ENCODE results near the gene GLP2R.

The GLP2R gene

DNA sequence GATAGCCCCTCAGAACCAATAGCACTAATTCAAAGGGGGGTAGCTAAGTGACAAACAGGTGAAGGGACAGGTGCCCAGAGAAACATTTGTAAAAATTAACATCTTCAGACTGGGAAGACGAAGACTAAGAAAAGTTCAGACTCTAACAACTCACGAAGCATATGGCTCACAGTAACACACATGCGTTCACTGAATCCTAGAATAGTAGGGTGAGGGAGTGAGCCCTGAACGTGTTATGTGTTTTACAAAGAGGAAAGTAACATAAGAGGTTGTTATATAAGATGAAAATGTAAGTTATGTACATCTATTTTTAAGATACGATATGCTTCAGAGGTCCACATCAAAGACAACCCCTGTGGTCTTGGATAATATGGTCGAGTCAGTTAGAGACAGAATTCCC is 19.0 kb upstream of the GLP2R start:
- Histone ChIP-seq H3K4me3 (ENCODE audit: insufficient read depth, low read length, poor library complexity, severe bottlenecking) (no peak overlapping the region), H3K27ac (ENCODE audit: low read depth, low read length) (no peak overlapping the region), H3K36me3 (ENCODE audit: low read length) (no peaks in the 10 kb centered on the region), H3K79me2 (ENCODE audit: insufficient read depth, low read length) (no peaks in the 10 kb centered on the region), H3K9ac (ENCODE audit: low read length) (no peak overlapping the region), H3K4me2 (ENCODE audit: low read depth, low read length, poor library complexity, severe bottlenecking) (no peak overlapping the region), H3K27me3 (ENCODE audit: low read length) (no peaks in the 10 kb centered on the region), H3F3A (ENCODE audit: insufficient read depth) (no peaks in the 10 kb centered on the region), H3K9me3 (ENCODE audit: insufficient read depth, low read length) (no peaks in the 10 kb centered on the region), H3K9me2 (replicated peaks; ENCODE audit: insufficient read depth, low read length) (no peaks in the 10 kb centered on the region), H4K20me1 (ENCODE audit: low read depth, low read length) (no peaks in the 10 kb centered on the region), H2AFZ (ENCODE audit: low read depth, low read length, severe bottlenecking) (no peak overlapping the region)
- TF ChIP-seq, protein P1, sequence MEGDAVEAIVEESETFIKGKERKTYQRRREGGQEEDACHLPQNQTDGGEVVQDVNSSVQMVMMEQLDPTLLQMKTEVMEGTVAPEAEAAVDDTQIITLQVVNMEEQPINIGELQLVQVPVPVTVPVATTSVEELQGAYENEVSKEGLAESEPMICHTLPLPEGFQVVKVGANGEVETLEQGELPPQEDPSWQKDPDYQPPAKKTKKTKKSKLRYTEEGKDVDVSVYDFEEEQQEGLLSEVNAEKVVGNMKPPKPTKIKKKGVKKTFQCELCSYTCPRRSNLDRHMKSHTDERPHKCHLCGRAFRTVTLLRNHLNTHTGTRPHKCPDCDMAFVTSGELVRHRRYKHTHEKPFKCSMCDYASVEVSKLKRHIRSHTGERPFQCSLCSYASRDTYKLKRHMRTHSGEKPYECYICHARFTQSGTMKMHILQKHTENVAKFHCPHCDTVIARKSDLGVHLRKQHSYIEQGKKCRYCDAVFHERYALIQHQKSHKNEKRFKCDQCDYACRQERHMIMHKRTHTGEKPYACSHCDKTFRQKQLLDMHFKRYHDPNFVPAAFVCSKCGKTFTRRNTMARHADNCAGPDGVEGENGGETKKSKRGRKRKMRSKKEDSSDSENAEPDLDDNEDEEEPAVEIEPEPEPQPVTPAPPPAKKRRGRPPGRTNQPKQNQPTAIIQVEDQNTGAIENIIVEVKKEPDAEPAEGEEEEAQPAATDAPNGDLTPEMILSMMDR (IDR thresholded peaks at IDR 0.05; ENCODE audit: insufficient read depth, low read length, poor library complexity, severe bottlenecking), result no peak
- no peak for TF ChIP-seq EZH2phosphoT487 (conservative IDR thresholded peaks at IDR 0.05; ENCODE audit: low read length)

DNA sequence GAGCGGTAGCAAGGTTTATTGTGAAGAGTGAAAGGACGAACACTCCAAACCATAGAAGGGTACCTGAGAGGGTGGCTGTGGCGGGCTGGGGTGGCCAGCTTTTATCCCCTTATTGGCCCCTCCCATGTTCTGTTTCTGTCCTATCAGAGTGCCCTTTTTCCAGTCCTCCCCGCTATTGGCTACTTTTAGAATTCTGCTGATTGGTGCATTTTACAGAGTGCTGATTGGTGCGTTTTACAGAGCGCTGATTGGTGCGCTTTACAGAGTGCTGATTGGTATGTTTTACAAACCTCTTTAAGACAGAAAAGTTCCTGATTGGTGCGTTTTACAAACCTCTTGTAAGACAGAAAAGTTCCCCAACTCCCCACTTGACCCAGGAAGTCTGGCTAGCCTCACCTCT is 16.3 kb upstream of the GLP2R start:
- Histone ChIP-seq H3K4me2 (ENCODE audit: low read depth, low read length, poor library complexity, severe bottlenecking) (no peak overlapping the region), H3K9me3 (ENCODE audit: insufficient read depth, low read length) (no peaks in the 10 kb centered on the region), H3K27me3 (ENCODE audit: low read length) (no peaks in the 10 kb centered on the region), H3K36me3 (ENCODE audit: low read length) (no peaks in the 10 kb centered on the region), H3K9ac (ENCODE audit: low read length) (no peak overlapping the region), H3K79me2 (ENCODE audit: insufficient read depth, low read length) (no peaks in the 10 kb centered on the region), H3K9me2 (replicated peaks; ENCODE audit: insufficient read depth, low read length) (no peaks in the 10 kb centered on the region), H3K4me3 (ENCODE audit: insufficient read depth, low read length, poor library complexity, severe bottlenecking) (no peak overlapping the region), H3F3A (ENCODE audit: insufficient read depth) (no peaks in the 10 kb centered on the region), H3K27ac (ENCODE audit: low read depth, low read length) (no peak overlapping the region), H4K20me1 (ENCODE audit: low read depth, low read length) (no peaks in the 10 kb centered on the region), H2AFZ (ENCODE audit: low read depth, low read length, severe bottlenecking) (no peak overlapping the region)
- no peak for TF ChIP-seq EZH2phosphoT487 (conservative IDR thresholded peaks at IDR 0.05; ENCODE audit: low read length)
- TF ChIP-seq, protein P1 (IDR thresholded peaks at IDR 0.05; ENCODE audit: insufficient read depth, low read length, poor library complexity, severe bottlenecking), result no peak

DNA sequence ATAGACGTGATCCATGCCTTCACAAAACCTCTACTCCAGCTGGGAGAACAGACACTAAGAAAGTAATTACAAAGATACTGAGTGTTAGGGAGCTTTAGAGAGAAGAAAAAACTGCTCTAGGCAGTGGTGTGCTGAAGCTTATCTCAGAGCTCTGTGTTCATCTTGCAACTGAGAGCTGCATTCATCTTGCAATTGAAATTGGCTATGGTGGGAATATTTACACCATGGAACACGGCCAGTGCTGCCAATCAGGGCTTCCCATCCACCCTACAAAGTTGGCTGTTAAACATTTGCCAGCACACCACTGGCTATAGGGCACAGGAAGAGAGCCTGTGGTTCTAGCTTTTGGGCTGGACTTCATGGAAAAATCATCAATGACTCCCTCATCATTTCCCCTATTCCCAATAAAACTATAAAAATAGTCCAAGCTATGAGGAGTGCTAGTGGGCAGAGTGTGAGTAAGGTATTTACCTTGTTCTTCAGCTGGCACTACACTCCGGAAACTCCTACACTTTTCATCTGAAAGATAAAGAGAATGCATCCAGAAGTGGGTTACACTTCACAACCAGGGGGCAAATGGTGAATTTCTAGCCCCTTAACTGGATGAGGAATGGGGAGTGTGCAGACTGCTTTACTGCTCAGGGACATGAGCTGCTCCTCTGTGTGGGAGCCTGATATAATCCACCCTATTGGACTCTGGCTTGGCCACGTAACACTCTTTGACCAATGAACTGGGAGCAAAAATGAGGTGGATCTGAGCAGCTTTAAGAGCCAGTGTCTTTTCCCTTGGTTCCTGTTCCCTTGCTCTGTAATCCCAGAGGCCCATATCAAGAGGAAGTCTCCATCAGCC is 15.4 kb upstream of the GLP2R start:
- no peak overlapping the region for H3K9ac ChIP-seq (ENCODE audit: low read length)
- no peak overlapping the region for H3K4me2 ChIP-seq (ENCODE audit: low read depth, low read length, poor library complexity, severe bottlenecking)
- H3K4me3 ChIP-seq (ENCODE audit: insufficient read depth, low read length, poor library complexity, severe bottlenecking), result no peak overlapping the region
- H4K20me1 ChIP-seq (ENCODE audit: low read depth, low read length), result no peaks in the 10 kb centered on the region
- H3K9me3 ChIP-seq (ENCODE audit: insufficient read depth, low read length), result no peaks in the 10 kb centered on the region
- no peaks in the 10 kb centered on the region for H3K36me3 ChIP-seq (ENCODE audit: low read length)
- no peaks in the 10 kb centered on the region for H3K9me2 ChIP-seq (replicated peaks; ENCODE audit: insufficient read depth, low read length)
- TF ChIP-seq, protein P1 (IDR thresholded peaks at IDR 0.05; ENCODE audit: insufficient read depth, low read length, poor library complexity, severe bottlenecking), result no peak
- no peak for TF ChIP-seq EZH2phosphoT487 (conservative IDR thresholded peaks at IDR 0.05; ENCODE audit: low read length)
- no peak overlapping the region for H2AFZ ChIP-seq (ENCODE audit: low read depth, low read length, severe bottlenecking)
- no peaks in the 10 kb centered on the region for H3K27me3 ChIP-seq (ENCODE audit: low read length)
- H3K27ac ChIP-seq (ENCODE audit: low read depth, low read length), result no peak overlapping the region
- no peaks in the 10 kb centered on the region for H3F3A ChIP-seq (ENCODE audit: insufficient read depth)
- no peaks in the 10 kb centered on the region for H3K79me2 ChIP-seq (ENCODE audit: insufficient read depth, low read length)
